ENCODE data around the gene CD300LG.
"Not testable (repeated sequence)": the region's sequence is repeated elsewhere in the genome, so short reads cannot be mapped to it uniquely, and the experiment has no call there.

DNA sequence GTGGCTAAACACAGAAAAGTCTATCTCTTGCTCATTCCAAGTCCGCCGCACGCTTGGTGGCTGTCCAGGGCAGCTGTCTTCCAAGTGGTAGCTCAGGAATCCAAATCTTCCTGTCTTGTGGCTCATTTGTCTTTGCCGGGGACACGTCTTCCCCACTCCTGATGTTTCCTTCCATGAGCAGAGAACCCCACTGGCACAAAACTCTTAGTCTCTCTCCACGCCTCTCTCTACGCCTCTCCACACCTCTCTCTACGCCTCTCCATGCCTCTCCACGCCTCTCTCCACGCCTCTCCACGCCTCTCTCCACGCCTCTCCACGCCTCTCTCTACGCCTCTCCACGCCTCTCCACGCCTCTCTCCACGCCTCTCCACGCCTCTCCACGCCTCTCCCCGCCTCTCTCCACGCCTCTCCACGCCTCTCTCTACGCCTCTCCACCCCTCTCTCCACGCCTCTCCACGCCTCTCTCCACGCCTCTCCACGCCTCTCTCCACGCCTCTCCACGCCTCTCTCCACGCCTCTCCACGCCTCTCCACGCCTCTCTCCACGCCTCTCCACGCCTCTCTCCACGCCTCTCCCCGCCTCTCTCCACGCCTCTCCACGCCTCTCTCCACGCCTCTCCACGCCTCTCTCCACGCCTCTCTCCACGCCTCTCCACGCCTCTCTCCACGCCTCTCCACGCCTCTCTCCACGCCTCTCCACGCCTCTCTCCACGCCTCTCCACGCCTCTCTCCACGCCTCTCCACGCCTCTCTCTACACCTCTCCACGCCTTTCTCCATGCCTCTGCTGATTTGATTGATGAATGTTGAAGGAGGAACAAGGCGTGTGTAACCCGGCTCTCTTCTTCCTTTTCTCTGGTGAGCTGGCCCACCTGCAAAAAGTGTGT lies 4.6 kb upstream of the CD300LG start:
- TF ChIP-seq, protein P1, sequence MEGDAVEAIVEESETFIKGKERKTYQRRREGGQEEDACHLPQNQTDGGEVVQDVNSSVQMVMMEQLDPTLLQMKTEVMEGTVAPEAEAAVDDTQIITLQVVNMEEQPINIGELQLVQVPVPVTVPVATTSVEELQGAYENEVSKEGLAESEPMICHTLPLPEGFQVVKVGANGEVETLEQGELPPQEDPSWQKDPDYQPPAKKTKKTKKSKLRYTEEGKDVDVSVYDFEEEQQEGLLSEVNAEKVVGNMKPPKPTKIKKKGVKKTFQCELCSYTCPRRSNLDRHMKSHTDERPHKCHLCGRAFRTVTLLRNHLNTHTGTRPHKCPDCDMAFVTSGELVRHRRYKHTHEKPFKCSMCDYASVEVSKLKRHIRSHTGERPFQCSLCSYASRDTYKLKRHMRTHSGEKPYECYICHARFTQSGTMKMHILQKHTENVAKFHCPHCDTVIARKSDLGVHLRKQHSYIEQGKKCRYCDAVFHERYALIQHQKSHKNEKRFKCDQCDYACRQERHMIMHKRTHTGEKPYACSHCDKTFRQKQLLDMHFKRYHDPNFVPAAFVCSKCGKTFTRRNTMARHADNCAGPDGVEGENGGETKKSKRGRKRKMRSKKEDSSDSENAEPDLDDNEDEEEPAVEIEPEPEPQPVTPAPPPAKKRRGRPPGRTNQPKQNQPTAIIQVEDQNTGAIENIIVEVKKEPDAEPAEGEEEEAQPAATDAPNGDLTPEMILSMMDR (conservative IDR thresholded peaks at IDR 0.05; ENCODE audit: low read depth, low read length): not testable (repeated sequence)
- not testable (repeated sequence) for TF ChIP-seq EZH2 (IDR thresholded peaks at IDR 0.05; ENCODE audit: borderline replicate concordance, low read depth, low read length, poor library complexity, severe bottlenecking)
